ENCODE results near the gene SEMA5A. TPM values are rescaled to one million over a fixed set of nuclear protein-coding genes. Genes with fewer than 3 reads are reported as not detected.

Gene SEMA5A
- polyA plus RNA-seq, 1 donor from 2014 or later, result 3.2 TPM

DNA sequence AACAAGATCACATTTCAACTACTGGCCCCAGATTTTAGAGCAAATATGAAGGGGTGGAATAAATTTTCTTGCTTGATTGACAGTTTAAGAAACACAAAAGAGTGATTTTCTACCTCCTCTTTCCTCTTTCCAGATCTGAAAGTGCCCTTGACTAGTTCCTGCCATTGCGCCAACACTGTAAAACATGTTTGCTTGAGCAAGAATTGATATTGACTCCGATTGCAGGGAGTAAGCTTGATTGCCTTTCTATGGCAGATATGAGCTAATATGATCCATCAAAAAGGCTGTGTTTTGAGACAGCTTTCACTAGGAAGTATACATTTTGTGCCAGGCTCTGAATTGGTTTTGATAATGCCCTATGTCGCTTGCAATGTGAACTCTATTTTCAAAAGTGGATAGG lies 508.8 kb downstream of the SEMA5A start:
- TF ChIP-seq POLR2AphosphoS5 (IDR thresholded peaks at IDR 0.05), result peak; percentile 73
- TF ChIP-seq, protein P1, sequence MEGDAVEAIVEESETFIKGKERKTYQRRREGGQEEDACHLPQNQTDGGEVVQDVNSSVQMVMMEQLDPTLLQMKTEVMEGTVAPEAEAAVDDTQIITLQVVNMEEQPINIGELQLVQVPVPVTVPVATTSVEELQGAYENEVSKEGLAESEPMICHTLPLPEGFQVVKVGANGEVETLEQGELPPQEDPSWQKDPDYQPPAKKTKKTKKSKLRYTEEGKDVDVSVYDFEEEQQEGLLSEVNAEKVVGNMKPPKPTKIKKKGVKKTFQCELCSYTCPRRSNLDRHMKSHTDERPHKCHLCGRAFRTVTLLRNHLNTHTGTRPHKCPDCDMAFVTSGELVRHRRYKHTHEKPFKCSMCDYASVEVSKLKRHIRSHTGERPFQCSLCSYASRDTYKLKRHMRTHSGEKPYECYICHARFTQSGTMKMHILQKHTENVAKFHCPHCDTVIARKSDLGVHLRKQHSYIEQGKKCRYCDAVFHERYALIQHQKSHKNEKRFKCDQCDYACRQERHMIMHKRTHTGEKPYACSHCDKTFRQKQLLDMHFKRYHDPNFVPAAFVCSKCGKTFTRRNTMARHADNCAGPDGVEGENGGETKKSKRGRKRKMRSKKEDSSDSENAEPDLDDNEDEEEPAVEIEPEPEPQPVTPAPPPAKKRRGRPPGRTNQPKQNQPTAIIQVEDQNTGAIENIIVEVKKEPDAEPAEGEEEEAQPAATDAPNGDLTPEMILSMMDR (IDR thresholded peaks at IDR 0.05; ENCODE audit: poor library complexity, severe bottlenecking), result no peak
- peak; percentile 67 for TF ChIP-seq EP300 (conservative IDR thresholded peaks at IDR 0.05; ENCODE audit: poor library complexity, severe bottlenecking)

DNA sequence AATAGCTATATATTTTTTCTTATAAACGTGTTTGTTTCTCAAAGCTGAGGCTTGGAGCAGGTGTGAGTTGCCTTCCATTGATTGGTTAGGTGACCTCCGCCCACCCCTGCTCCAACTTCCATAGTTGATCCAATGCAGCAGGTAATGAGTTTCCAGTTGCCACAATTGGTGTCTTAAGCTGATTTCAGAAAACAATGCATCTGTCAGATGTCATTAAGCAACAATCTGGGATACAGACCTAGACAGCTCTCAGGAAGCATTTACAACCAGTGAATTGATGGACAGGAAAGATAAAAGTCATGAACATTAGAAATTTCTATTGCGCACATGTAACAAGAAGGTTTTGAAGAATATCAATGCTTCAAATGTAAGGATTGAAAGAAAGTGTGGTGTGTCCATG lies 510.5 kb downstream of the SEMA5A start:
- H3F3A ChIP-seq (ENCODE audit: insufficient read depth, low read length, poor library complexity, severe bottlenecking), result no peaks in the 10 kb centered on the region
- no peaks in the 10 kb centered on the region for H3K9me2 ChIP-seq (ENCODE audit: insufficient read depth, low read length)
- no peak overlapping the region for H2AFZ ChIP-seq (ENCODE audit: low read depth, low read length)
- no peak overlapping the region for H3K27ac ChIP-seq (ENCODE audit: low read length)
- H3K36me3 ChIP-seq (ENCODE audit: insufficient read depth, low read length), result no peaks in the 10 kb centered on the region
- H3K9ac ChIP-seq (ENCODE audit: low read length), result no peak overlapping the region
- H3K4me2 ChIP-seq (ENCODE audit: low read length), result no peak overlapping the region
- no peaks in the 10 kb centered on the region for H3K9me3 ChIP-seq (ENCODE audit: low read length)
- H3K79me2 ChIP-seq (replicated peaks; ENCODE audit: insufficient read depth, low read length), result no peaks in the 10 kb centered on the region
- no peaks in the 10 kb centered on the region for H3K27me3 ChIP-seq (ENCODE audit: insufficient read depth, low read depth, low read length)
- H3K4me3 ChIP-seq (ENCODE audit: low read length), result no peak overlapping the region
- TF ChIP-seq EP300 (conservative IDR thresholded peaks at IDR 0.05; ENCODE audit: poor library complexity, severe bottlenecking) (peak; percentile 26), TAF1 (IDR thresholded peaks at IDR 0.05; ENCODE audit: low read depth) (no peak)
- H4K20me1 ChIP-seq (ENCODE audit: insufficient read depth), result no peaks in the 10 kb centered on the region

More for the DNA sequence above, 508.8 kb downstream of the SEMA5A start:
- H3K9me3 ChIP-seq (ENCODE audit: low read length), result no peaks in the 10 kb centered on the region
- no peak overlapping the region for H3K4me2 ChIP-seq (ENCODE audit: low read length)
- H3K36me3 ChIP-seq (ENCODE audit: insufficient read depth, low read length), result no peaks in the 10 kb centered on the region
- H3K4me3 ChIP-seq (ENCODE audit: low read length), result no peak overlapping the region
- H4K20me1 ChIP-seq (ENCODE audit: insufficient read depth), result no peaks in the 10 kb centered on the region
- no peaks in the 10 kb centered on the region for H3F3A ChIP-seq (ENCODE audit: insufficient read depth, low read length, poor library complexity, severe bottlenecking)
- no peaks in the 10 kb centered on the region for H3K27me3 ChIP-seq (ENCODE audit: insufficient read depth, low read depth, low read length)
- no peak overlapping the region for H2AFZ ChIP-seq (ENCODE audit: low read depth, low read length)
- no peaks in the 10 kb centered on the region for H3K9me2 ChIP-seq (ENCODE audit: insufficient read depth, low read length)
- no peak overlapping the region for H3K9ac ChIP-seq (ENCODE audit: low read length)
- no peaks in the 10 kb centered on the region for H3K79me2 ChIP-seq (replicated peaks; ENCODE audit: insufficient read depth, low read length)
- H3K27ac ChIP-seq (ENCODE audit: low read length), result peak overlapping the region; percentile 28

DNA sequence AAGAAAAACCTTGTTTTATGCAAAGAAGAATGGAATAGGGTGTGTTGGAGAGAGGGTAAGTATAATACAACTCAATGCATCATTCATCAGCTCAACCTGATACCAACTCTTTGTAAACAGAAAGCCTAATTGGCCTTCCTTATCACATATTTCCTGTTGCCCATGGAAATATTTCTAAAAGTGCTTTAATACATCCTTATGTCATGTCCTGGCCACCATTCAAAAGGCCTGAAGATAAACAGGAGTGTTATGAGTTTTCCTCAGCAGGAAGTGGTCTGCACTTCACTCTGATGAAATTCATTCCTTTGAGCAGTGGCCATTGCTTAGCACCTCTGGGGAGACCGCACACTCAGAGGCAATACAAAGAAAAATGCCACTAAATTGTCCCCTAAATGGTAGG lies 511.2 kb downstream of the SEMA5A start:
- no peaks in the 10 kb centered on the region for H3F3A ChIP-seq (ENCODE audit: insufficient read depth, low read length, poor library complexity, severe bottlenecking)
- H3K4me2 ChIP-seq (ENCODE audit: low read length), result no peak overlapping the region
- no peak overlapping the region for H2AFZ ChIP-seq (ENCODE audit: low read depth, low read length)
- H3K9me3 ChIP-seq (ENCODE audit: low read length), result no peaks in the 10 kb centered on the region
- no peaks in the 10 kb centered on the region for H3K79me2 ChIP-seq (replicated peaks; ENCODE audit: insufficient read depth, low read length)
- H3K36me3 ChIP-seq (ENCODE audit: insufficient read depth, low read length), result no peaks in the 10 kb centered on the region
- no peaks in the 10 kb centered on the region for H4K20me1 ChIP-seq (ENCODE audit: insufficient read depth)
- no peak overlapping the region for H3K27ac ChIP-seq (ENCODE audit: low read length)
- H3K9ac ChIP-seq (ENCODE audit: low read length), result no peak overlapping the region
- no peaks in the 10 kb centered on the region for H3K9me2 ChIP-seq (ENCODE audit: insufficient read depth, low read length)
- no peaks in the 10 kb centered on the region for H3K27me3 ChIP-seq (ENCODE audit: insufficient read depth, low read depth, low read length)
- TF ChIP-seq POLR2AphosphoS5 (IDR thresholded peaks at IDR 0.05), result no peak
- TF ChIP-seq, protein P2, sequence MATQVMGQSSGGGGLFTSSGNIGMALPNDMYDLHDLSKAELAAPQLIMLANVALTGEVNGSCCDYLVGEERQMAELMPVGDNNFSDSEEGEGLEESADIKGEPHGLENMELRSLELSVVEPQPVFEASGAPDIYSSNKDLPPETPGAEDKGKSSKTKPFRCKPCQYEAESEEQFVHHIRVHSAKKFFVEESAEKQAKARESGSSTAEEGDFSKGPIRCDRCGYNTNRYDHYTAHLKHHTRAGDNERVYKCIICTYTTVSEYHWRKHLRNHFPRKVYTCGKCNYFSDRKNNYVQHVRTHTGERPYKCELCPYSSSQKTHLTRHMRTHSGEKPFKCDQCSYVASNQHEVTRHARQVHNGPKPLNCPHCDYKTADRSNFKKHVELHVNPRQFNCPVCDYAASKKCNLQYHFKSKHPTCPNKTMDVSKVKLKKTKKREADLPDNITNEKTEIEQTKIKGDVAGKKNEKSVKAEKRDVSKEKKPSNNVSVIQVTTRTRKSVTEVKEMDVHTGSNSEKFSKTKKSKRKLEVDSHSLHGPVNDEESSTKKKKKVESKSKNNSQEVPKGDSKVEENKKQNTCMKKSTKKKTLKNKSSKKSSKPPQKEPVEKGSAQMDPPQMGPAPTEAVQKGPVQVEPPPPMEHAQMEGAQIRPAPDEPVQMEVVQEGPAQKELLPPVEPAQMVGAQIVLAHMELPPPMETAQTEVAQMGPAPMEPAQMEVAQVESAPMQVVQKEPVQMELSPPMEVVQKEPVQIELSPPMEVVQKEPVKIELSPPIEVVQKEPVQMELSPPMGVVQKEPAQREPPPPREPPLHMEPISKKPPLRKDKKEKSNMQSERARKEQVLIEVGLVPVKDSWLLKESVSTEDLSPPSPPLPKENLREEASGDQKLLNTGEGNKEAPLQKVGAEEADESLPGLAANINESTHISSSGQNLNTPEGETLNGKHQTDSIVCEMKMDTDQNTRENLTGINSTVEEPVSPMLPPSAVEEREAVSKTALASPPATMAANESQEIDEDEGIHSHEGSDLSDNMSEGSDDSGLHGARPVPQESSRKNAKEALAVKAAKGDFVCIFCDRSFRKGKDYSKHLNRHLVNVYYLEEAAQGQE (IDR thresholded peaks at IDR 0.05; ENCODE audit: borderline replicate concordance), result no peak
- no peak for TF ChIP-seq EZH2 (IDR thresholded peaks at IDR 0.05; ENCODE audit: borderline replicate concordance, insufficient read depth, low read length, poor library complexity, severe bottlenecking)
- TF ChIP-seq, protein P1 (IDR thresholded peaks at IDR 0.05; ENCODE audit: poor library complexity, severe bottlenecking), result no peak
- no peak for TF ChIP-seq EP300 (conservative IDR thresholded peaks at IDR 0.05; ENCODE audit: poor library complexity, severe bottlenecking)
- TF ChIP-seq SMC3 (conservative IDR thresholded peaks at IDR 0.05; ENCODE audit: poor library complexity), result no peak
- TF ChIP-seq TAF1 (IDR thresholded peaks at IDR 0.05; ENCODE audit: low read depth), result no peak
- no peak overlapping the region for H3K4me3 ChIP-seq (ENCODE audit: low read length)
